Jurkat, Clone E6-1 (cell line): ENCODE data around the gene MCTP1.
"Not testable (repeated sequence)": the region's sequence is repeated elsewhere in the genome, so short reads cannot be mapped to it uniquely, and the experiment has no call there.

Source experiments
- DNase-seq: peaks from one replicate; pipeline ENCODE4 v3.0.0-alpha.2; 2011; ENCODE audit warnings: low read depth, low spot score
- H3K4me3 ChIP-seq: 2 replicates; pipeline ENCODE4 v1.5.1; 2011; ENCODE audit warnings: mild to moderate bottlenecking, low read length, control low read depth, moderate library complexity

MCTP1 gene

GRCh38 chr5:95216136-95216955 lies 68.5 kb downstream of the MCTP1 start:
- DNase-seq, result no peak
- H3K4me3 ChIP-seq, result no peak overlapping the region

GRCh38 chr5:95207811-95208210 lies 77.1 kb downstream of the MCTP1 start:
- H3K4me3 ChIP-seq, DNase-seq: not testable (repeated sequence)

GRCh38 chr5:95194856-95195255 lies 90.0 kb downstream of the MCTP1 start:
- DNase-seq, result no peak
- H3K4me3 ChIP-seq, result no peak overlapping the region

GRCh38 chr5:95191330-95191729 lies 93.6 kb downstream of the MCTP1 start:
- no peak for DNase-seq
- H3K4me3 ChIP-seq, result no peak overlapping the region

DNA sequence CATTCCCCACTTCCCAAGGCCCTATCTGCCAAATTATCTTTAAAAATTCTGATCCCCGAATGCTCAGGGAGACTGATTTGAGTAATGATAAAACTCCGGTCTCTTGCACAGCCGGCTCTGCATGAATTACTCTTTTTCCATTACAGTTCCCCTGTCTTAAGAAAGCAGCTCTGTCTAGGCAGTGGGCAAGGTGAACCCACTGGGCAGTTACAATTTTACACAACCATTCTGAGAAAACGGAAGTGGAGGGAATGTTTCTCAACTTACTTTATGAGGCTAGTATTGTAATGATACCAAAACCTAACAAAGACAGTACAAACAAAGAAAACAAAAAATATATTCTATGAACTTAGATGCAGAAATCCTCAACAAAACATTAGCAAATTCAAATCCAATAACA lies 100.0 kb downstream of the MCTP1 start:
- DNase-seq, result no peak
- H3K4me3 ChIP-seq, result no peak overlapping the region

DNA sequence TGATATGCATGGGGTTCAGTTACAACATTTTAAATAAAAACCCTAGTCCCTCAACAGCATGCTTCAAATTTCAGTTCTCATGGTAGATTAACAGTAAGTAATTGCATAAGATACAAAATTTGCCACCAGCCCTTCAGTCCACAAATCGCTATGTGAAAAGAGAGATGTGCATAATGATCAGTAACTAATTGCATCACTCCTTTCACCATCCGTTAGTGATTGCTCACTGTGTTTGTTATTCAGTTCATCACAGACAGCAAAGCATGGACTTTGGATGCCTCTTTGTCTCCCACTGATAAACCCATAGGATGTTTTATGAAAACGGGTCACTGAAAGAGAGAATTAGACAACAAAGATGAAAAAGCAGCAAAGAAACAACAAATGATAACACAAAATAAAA lies 103.2 kb downstream of the MCTP1 start:
- no peak overlapping the region for H3K4me3 ChIP-seq
- no peak for DNase-seq

- no peak overlapping the region for H3K4me3 ChIP-seq
Observed at GRCh38 chr5:95178046-95178651, 106.7 kb downstream of the MCTP1 start.

GRCh38 chr5:95177456-95177855 lies 107.4 kb downstream of the MCTP1 start:
- DNase-seq, result no peak
- H3K4me3 ChIP-seq, result no peak overlapping the region

More at GRCh38 chr5:95178046-95178651, 106.7 kb downstream of the MCTP1 start:
- peak; percentile 47 for DNase-seq

- no peak for DNase-seq
- no peak overlapping the region for H3K4me3 ChIP-seq
Observed at GRCh38 chr5:95175106-95175505, 109.8 kb downstream of the MCTP1 start.

- no peak overlapping the region for H3K4me3 ChIP-seq
- DNase-seq, result no peak
Observed at GRCh38 chr5:95172659-95173058, 112.2 kb downstream of the MCTP1 start.

DNA sequence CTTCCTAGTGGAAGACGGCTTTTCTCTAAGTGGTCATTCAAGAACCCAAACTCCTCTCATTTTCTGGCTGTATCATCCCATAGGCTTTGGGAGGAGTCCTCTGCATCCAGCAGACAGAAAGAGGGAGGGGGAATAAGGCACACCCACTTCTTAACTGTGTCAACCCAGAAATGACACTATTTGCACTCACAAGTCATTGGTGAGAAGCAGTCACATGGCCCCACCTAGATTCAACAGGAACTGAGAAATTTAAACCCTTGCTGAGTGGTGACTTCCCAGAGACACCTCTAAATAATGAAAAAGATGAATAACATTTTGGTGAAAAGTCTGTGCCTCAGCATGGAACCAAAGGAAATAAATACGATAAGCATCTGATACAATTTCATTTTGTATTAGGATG lies 120.0 kb downstream of the MCTP1 start:
- H3K4me3 ChIP-seq, result no peak overlapping the region
- DNase-seq, result no peak

DNA sequence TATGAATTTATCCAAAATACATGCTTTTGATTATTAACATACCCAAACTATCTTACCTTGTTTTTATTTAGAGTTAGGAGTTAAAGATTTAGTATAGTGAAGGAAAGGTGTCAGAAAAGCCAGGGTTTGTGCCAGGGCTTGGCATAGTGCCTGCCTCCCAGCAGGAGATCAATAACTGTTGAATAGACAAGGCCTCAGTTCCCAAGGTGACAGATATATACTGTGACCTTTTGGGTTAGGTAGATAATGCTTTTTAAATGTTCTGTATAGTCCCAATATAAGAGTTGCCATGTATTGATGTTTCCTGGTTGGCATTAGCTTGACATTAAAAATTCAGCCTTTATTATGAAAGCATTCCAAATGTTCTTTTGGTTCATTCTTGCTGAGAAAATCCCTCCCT lies 121.8 kb downstream of the MCTP1 start:
- H3K4me3 ChIP-seq, result no peak overlapping the region
- DNase-seq, result no peak

DNA sequence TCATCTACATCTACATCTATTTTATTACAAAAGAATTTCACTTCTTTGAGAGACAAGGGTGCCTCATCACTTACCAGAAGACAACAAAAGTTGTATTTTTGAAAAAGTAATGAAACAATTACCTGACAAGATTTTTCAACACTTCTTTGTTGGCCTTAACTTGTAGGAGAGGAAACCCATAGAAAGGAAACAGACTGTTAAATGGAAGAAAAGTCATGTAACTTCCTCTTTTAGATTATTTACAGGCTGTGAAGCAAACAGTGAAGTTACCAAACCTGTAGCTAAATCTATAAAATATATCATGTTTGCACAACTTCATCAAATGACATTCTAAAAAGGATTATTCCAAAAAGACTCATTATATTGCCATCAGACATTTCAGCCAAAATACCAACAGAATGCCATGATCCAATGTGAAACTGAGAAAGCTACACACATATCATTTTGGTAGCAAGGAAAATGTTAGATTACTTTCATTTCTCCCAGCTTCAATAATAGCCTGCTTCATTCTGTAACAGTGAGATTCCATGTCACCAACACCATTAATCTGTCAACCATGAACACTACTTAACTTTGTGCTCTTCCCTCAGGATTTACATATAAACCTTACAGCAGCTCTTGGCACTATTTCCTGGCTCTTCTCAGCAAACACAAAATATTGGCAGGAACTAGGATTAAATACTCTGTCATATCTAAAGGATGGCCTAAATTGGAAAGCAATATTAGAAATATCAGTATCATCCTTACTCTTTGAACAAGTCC lies 122.5 kb downstream of the MCTP1 start:
- no peak overlapping the region for H3K4me3 ChIP-seq

DNA sequence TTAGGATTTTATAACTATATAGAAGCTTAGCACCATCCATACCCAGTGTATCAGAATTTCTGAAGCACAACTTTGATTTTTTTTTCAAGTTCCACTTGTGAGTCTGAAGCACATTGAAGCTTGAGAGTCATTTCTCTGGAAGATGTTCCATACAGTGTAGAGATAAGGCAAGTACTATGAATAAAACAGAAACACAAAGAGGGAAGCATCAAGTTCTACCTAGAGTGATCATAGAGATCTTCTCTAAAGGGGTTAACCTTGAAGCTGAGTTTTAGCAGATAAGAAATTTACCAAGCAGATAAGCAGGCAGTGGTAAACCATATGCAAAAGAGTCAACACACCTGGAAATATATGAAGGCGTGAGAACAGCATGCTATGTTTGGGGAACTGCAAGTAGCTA lies 125.3 kb downstream of the MCTP1 start:
- peak; percentile 14 for DNase-seq
- H3K4me3 ChIP-seq, result no peak overlapping the region

More for the DNA sequence above, 122.5 kb downstream of the MCTP1 start:
- no peak for DNase-seq

DNA sequence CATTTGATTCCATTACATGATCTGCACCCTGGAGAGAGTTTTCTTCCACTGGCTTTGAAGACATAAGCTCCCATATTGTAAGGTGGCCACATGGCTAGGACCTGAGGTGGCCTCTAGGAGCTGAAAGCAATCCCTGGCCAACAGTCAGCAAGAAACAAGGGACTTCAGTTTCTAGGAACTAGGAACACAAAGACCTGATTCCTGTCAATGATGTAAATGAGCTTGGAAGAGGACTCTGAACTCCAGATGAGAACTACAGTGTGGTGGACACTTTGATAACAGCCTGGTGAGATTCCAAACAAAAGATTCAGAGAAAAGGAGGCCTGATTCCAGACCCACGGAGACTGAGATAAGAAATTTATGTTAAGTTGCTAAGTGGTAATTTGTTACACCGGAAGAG lies 129.0 kb downstream of the MCTP1 start:
- no peak for DNase-seq
- H3K4me3 ChIP-seq, result no peak overlapping the region

DNA sequence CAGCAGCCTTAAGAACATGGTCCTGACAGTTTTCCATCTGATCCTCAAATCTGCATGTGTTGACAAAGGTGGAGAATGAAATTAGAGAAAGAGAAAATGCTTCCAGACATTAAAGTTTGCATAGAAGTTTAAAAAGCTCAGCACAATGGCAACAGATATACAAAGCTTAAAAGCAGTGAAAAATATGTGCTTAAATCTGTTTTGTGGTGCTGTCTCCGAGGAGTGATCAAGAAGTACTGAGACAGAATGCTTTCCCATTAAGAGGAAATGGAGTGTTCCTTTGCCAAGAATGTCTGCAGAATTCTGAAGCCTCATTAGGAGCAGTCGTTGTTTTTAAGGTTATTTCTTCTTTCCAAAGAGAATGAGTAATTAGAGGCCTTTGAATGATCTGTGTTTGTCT lies 131.4 kb downstream of the MCTP1 start:
- no peak overlapping the region for H3K4me3 ChIP-seq
- DNase-seq, result no peak

- DNase-seq, result no peak
- no peak overlapping the region for H3K4me3 ChIP-seq
Observed at GRCh38 chr5:95152535-95152934, 132.4 kb downstream of the MCTP1 start.

DNA sequence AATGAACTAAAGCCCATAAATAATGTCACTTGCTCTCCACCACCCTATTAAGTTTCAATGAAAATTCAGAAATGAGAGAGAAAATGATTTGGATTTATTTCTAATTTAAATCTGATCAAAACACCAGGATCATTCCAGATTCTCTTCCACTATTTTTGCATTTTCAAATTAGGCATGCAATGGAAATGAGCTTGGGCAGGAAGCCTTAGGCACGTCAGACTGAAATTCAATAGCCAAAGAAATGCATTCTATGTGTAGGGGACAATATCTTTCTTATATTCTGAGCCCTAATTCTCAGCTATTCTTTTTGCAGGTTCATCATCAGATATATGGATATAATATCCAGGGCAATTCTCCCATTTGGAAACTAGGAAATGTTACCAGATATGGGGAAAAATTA lies 132.8 kb downstream of the MCTP1 start:
- no peak overlapping the region for H3K4me3 ChIP-seq
- no peak for DNase-seq

- DNase-seq, result no peak
- H3K4me3 ChIP-seq, result no peak overlapping the region
Observed at GRCh38 chr5:95151694-95152093, 133.2 kb downstream of the MCTP1 start.

- no peak for DNase-seq
- H3K4me3 ChIP-seq, result no peak overlapping the region
Observed at GRCh38 chr5:95149387-95149786, 135.5 kb downstream of the MCTP1 start.
